NCI-H146 (cell line): ENCODE data around the gene TSPAN18.
A peak's percentile ranks its signal among the peaks of the same experiment; 100 is the strongest.
"Not testable (repeated sequence)": the region's sequence is repeated elsewhere in the genome, so short reads cannot be mapped to it uniquely, and the experiment has no call there.

Source experiments
- DNase-seq: peaks from one replicate; lab custom pipeline; 2025; lab: John Stamatoyannopoulos, UW

The TSPAN18 gene

GRCh38 chr11:44868455-44869421, 142.0 kb downstream of the TSPAN18 start:
- no peak for DNase-seq

GRCh38 chr11:44870181-44870580, 143.4 kb downstream of the TSPAN18 start:
- DNase-seq, result no peak

GRCh38 chr11:44870615-44871176, 143.9 kb downstream of the TSPAN18 start:
- no peak for DNase-seq

- not testable (repeated sequence) for DNase-seq
Observed at GRCh38 chr11:44871682-44872081, 144.9 kb downstream of the TSPAN18 start.

- DNase-seq, result no peak
Observed at GRCh38 chr11:44872556-44872955, 145.8 kb downstream of the TSPAN18 start.

GRCh38 chr11:44873537-44873936, 146.8 kb downstream of the TSPAN18 start:
- no peak for DNase-seq

GRCh38 chr11:44874284-44874683, 147.5 kb downstream of the TSPAN18 start:
- no peak for DNase-seq

- no peak for DNase-seq
Observed at GRCh38 chr11:44875037-44875436, 148.3 kb downstream of the TSPAN18 start.

GRCh38 chr11:44876194-44876723, 149.5 kb downstream of the TSPAN18 start:
- no peak for DNase-seq

GRCh38 chr11:44876906-44877305, 150.1 kb downstream of the TSPAN18 start:
- DNase-seq, result no peak

- DNase-seq, result peak; percentile 62
Observed at GRCh38 chr11:44877571-44878497, 151.1 kb downstream of the TSPAN18 start.

- no peak for DNase-seq
Observed at GRCh38 chr11:44878711-44879110, 151.9 kb downstream of the TSPAN18 start.

- DNase-seq, result no peak
Observed at GRCh38 chr11:44879432-44879831, 152.7 kb downstream of the TSPAN18 start.

- DNase-seq, result no peak
Observed at GRCh38 chr11:44880511-44880910, 153.7 kb downstream of the TSPAN18 start.

GRCh38 chr11:44880953-44881352, 154.2 kb downstream of the TSPAN18 start:
- DNase-seq, result no peak

- DNase-seq, result no peak
Observed at GRCh38 chr11:44883277-44883676, 156.5 kb downstream of the TSPAN18 start.

GRCh38 chr11:44884056-44884455, 157.3 kb downstream of the TSPAN18 start:
- DNase-seq, result no peak

GRCh38 chr11:44885065-44885810, 158.5 kb downstream of the TSPAN18 start:
- no peak for DNase-seq

- no peak for DNase-seq
Observed at GRCh38 chr11:44885919-44886789, 159.4 kb downstream of the TSPAN18 start.

GRCh38 chr11:44886790-44887140, 160.0 kb downstream of the TSPAN18 start:
- no peak for DNase-seq
